ENCODE results near the gene PCDHA13.

Gene PCDHA13

GRCh38 chr5:140857177-140857986 is 24.5 kb upstream of the PCDHA13 start:
- no peak overlapping the region for H3K27ac ChIP-seq (replicated peaks; ENCODE audit: low read length)
- H2BK15ac ChIP-seq (ENCODE audit: low read length) = no peak overlapping the region
- H2BK5ac ChIP-seq (ENCODE audit: low read length) = no peak overlapping the region
- H4K91ac ChIP-seq (ENCODE audit: low read depth, low read length, poor library complexity) = no peak overlapping the region
- H3K4ac ChIP-seq (ENCODE audit: low read length) = no peak overlapping the region
- H3K4me3 ChIP-seq (ENCODE audit: low read length in 2 of 2) = no peak overlapping the region
- DNase-seq (ENCODE audit: low spot score) = no peak
- H2AK5ac ChIP-seq (ENCODE audit: low read depth, low read length) = no peak overlapping the region
- H2AFZ ChIP-seq (ENCODE audit: low read length) = no peak overlapping the region
- H3K23ac ChIP-seq (ENCODE audit: low read depth, low read length, poor library complexity) = no peak overlapping the region
- WGBS, 2 donors (ENCODE audit: extremely low coverage in 2 of 2, insufficient read length in 2 of 2, insufficient replicate concordance in 1 of 2) = no CpG with 5 or more reads among the region's 94 CpGs
- H3K27me3 ChIP-seq (ENCODE audit: control insufficient read depth in 3 of 3, insufficient read depth in 3 of 3, low read depth in 1 of 3, low read length in 3 of 3) = no peaks in the 10 kb centered on the region
- H3K4me2 ChIP-seq (ENCODE audit: insufficient read depth, low read length, poor library complexity, severe bottlenecking) = no peak overlapping the region
- no peak overlapping the region for H4K8ac ChIP-seq (ENCODE audit: low read depth, low read length)
- H2BK120ac ChIP-seq (ENCODE audit: low read depth, low read length) = no peak overlapping the region
- no peak overlapping the region for H2BK12ac ChIP-seq (ENCODE audit: low read length)
- H3K4me1 ChIP-seq (ENCODE audit: control insufficient read depth in 2 of 2, insufficient read depth in 1 of 2, low read depth in 1 of 2, low read length in 2 of 2) = no peaks in the 10 kb centered on the region
- no peak overlapping the region for H3K14ac ChIP-seq (ENCODE audit: low read length)
- H3K36me3 ChIP-seq (replicated peaks in 1 of 2; ENCODE audit: control insufficient read depth in 2 of 2, insufficient read depth in 2 of 2, low read length in 2 of 2) = peaks cover 3 to 25% of the 10 kb centered on the region in 2 donors
- no peak overlapping the region for H3K9ac ChIP-seq (ENCODE audit: low read depth, low read length, poor library complexity)
- H3K79me1 ChIP-seq (ENCODE audit: low read depth, low read length) = peaks cover 4% of the 10 kb centered on the region
- H3K9me3 ChIP-seq (replicated peaks in 1 of 2; ENCODE audit: control insufficient read depth in 2 of 2, insufficient read depth in 1 of 2, low read depth in 1 of 2, low read length in 2 of 2) = peaks cover 16 to 48% of the 10 kb centered on the region in 2 donors
- H3K18ac ChIP-seq (ENCODE audit: low read length) = no peak overlapping the region

GRCh38 chr5:140857987-140858240 is 24.0 kb upstream of the PCDHA13 start:
- H3K9me3 ChIP-seq (replicated peaks in 1 of 2; ENCODE audit: control insufficient read depth in 2 of 2, insufficient read depth in 1 of 2, low read depth in 1 of 2, low read length in 2 of 2) = peaks cover 22 to 53% of the 10 kb centered on the region in 2 donors

GRCh38 chr5:140862441-140863295 is 19.3 kb upstream of the PCDHA13 start:
- H3K9ac ChIP-seq (ENCODE audit: low read depth, low read length, poor library complexity) = no peak overlapping the region
- H2BK15ac ChIP-seq (ENCODE audit: low read length) = no peak overlapping the region
- H3K18ac ChIP-seq (ENCODE audit: low read length) = no peak overlapping the region
- peaks cover 12 to 22% of the 10 kb centered on the region in 2 donors for H3K36me3 ChIP-seq (replicated peaks in 1 of 2; ENCODE audit: control insufficient read depth in 2 of 2, insufficient read depth in 2 of 2, low read length in 2 of 2)
- no peaks in the 10 kb centered on the region for H3K27me3 ChIP-seq (ENCODE audit: control insufficient read depth in 3 of 3, insufficient read depth in 3 of 3, low read depth in 1 of 3, low read length in 3 of 3)
- peaks cover 25 to 46% of the 10 kb centered on the region in 2 donors for H3K9me3 ChIP-seq (replicated peaks in 1 of 2; ENCODE audit: control insufficient read depth in 2 of 2, insufficient read depth in 1 of 2, low read depth in 1 of 2, low read length in 2 of 2)
- peaks cover 4% of the 10 kb centered on the region for H3K79me1 ChIP-seq (ENCODE audit: low read depth, low read length)
- H3K4ac ChIP-seq (ENCODE audit: low read length) = no peak overlapping the region
- no peaks in the 10 kb centered on the region for H3K4me1 ChIP-seq (ENCODE audit: control insufficient read depth in 2 of 2, insufficient read depth in 1 of 2, low read depth in 1 of 2, low read length in 2 of 2)
- DNase-seq (ENCODE audit: low spot score) = no peak
- peak overlapping the region; percentile 72 for H4K91ac ChIP-seq (ENCODE audit: low read depth, low read length, poor library complexity)
- no peak overlapping the region for H2BK120ac ChIP-seq (ENCODE audit: low read depth, low read length)
- H2AFZ ChIP-seq (ENCODE audit: low read length) = no peak overlapping the region
- no CpG with 5 or more reads among the region's 76 CpGs for WGBS, 2 donors (ENCODE audit: extremely low coverage in 2 of 2, insufficient read length in 2 of 2, insufficient replicate concordance in 1 of 2)
- H2BK5ac ChIP-seq (ENCODE audit: low read length) = no peak overlapping the region
- peak overlapping the region; percentile 10 for H2BK12ac ChIP-seq (ENCODE audit: low read length)
- H2AK5ac ChIP-seq (ENCODE audit: low read depth, low read length) = no peak overlapping the region
- H4K8ac ChIP-seq (ENCODE audit: low read depth, low read length) = no peak overlapping the region
- H3K27ac ChIP-seq (replicated peaks; ENCODE audit: low read length) = no peak overlapping the region
- H3K4me3 ChIP-seq (ENCODE audit: low read length in 2 of 2) = no peak overlapping the region
- no peak overlapping the region for H3K14ac ChIP-seq (ENCODE audit: low read length)
- H3K23ac ChIP-seq (ENCODE audit: low read depth, low read length, poor library complexity) = peak overlapping the region; percentile 90
- H3K4me2 ChIP-seq (ENCODE audit: insufficient read depth, low read length, poor library complexity, severe bottlenecking) = no peak overlapping the region

More at GRCh38 chr5:140857987-140858240, 24.0 kb upstream of the PCDHA13 start:
- Histone ChIP-seq H3K14ac (ENCODE audit: low read length) (no peak overlapping the region), H2BK120ac (ENCODE audit: low read depth, low read length) (no peak overlapping the region), H3K9ac (ENCODE audit: low read depth, low read length, poor library complexity) (no peak overlapping the region), H3K4me2 (ENCODE audit: insufficient read depth, low read length, poor library complexity, severe bottlenecking) (no peak overlapping the region), H4K8ac (ENCODE audit: low read depth, low read length) (no peak overlapping the region), H2BK12ac (ENCODE audit: low read length) (no peak overlapping the region), H3K79me1 (ENCODE audit: low read depth, low read length) (peaks cover 4% of the 10 kb centered on the region), H3K4ac (ENCODE audit: low read length) (no peak overlapping the region), H2BK15ac (ENCODE audit: low read length) (no peak overlapping the region), H2BK5ac (ENCODE audit: low read length) (no peak overlapping the region), H3K27me3 (ENCODE audit: control insufficient read depth in 3 of 3, insufficient read depth in 3 of 3, low read depth in 1 of 3, low read length in 3 of 3) (no peaks in the 10 kb centered on the region), H3K18ac (ENCODE audit: low read length) (no peak overlapping the region), H3K4me1 (ENCODE audit: control insufficient read depth in 2 of 2, insufficient read depth in 1 of 2, low read depth in 1 of 2, low read length in 2 of 2) (no peaks in the 10 kb centered on the region), H3K36me3 (replicated peaks in 1 of 2; ENCODE audit: control insufficient read depth in 2 of 2, insufficient read depth in 2 of 2, low read length in 2 of 2) (peaks cover 9 to 30% of the 10 kb centered on the region in 2 donors), H2AFZ (ENCODE audit: low read length) (no peak overlapping the region), H3K4me3 (ENCODE audit: low read length in 2 of 2) (no peak overlapping the region), H2AK5ac (ENCODE audit: low read depth, low read length) (no peak overlapping the region), H3K23ac (ENCODE audit: low read depth, low read length, poor library complexity) (no peak overlapping the region), H4K91ac (ENCODE audit: low read depth, low read length, poor library complexity) (no peak overlapping the region), H3K27ac (replicated peaks; ENCODE audit: low read length) (no peak overlapping the region)
- no peak for DNase-seq (ENCODE audit: low spot score)
- WGBS, 2 donors (ENCODE audit: extremely low coverage in 2 of 2, insufficient read length in 2 of 2, insufficient replicate concordance in 1 of 2) = no CpG with 5 or more reads among the region's 22 CpGs
